Activated T-helper 2 cell treated with anti-CD3 and anti-CD28 coated beads, Interferon-gamma antibody, Interleukin-2, Interleukin-4, amounts not matched to agents 10 μg/mL and 5 μg/mL and 100 μg/mL, durations not matched to agents 14 hours and 24 hours and 36 hours (primary cell): ENCODE results near the gene S1PR4. TPM values are rescaled to one million over a fixed set of nuclear protein-coding genes. Genes with fewer than 3 reads are reported as not detected.
"Not testable (repeated sequence)": the region's sequence is repeated elsewhere in the genome, so short reads cannot be mapped to it uniquely, and the experiment has no call there.

Source experiments
- DNase-seq: peaks from one replicate; pipeline ENCODE4 v3.0.0; 2021; ENCODE audit warnings: low spot score
- H3K27ac Mint-ChIP-seq: one replicate; pipeline ENCODE4 v1.8.0; 2021; ENCODE audit warnings: mixed read lengths
- H3K27me3 Mint-ChIP-seq: one replicate; pipeline ENCODE4 v1.8.0; 2021; ENCODE audit warnings: low read depth, mixed read lengths
- H3K36me3 Mint-ChIP-seq: one replicate; pipeline ENCODE4 v1.8.0; 2021; ENCODE audit warnings: low read depth, mixed read lengths
- H3K4me1 Mint-ChIP-seq: one replicate; pipeline ENCODE4 v1.8.0; 2021; ENCODE audit warnings: low read depth, mixed read lengths
- H3K4me3 Mint-ChIP-seq: one replicate; pipeline ENCODE4 v1.8.0; 2021; ENCODE audit warnings: low read depth, mild to moderate bottlenecking, moderate library complexity, mixed read lengths
- H3K9me3 Mint-ChIP-seq: one replicate; pipeline ENCODE4 v1.8.0; 2021; ENCODE audit warnings: mixed read lengths
- intact Hi-C: fragments of 100-400 bp; cut with micrococcal nuclease; formaldehyde crosslinking; loops from one replicate; pipeline ENCODE4 v1.15.1; 2023
- total RNA-seq: library from RNA; stranded (reverse); gene quantifications from 2 replicates; pipeline ENCODE4 v1.2.3, GENCODE V29; 2022

Gene S1PR4
- total RNA-seq, 1 donor from 2014 or later, result 48.9 TPM

GRCh38 chr19:3196064-3196932 is 17.7 kb downstream of the S1PR4 start:
- Mint-ChIP-seq H3K27ac (no peak overlapping the region), H3K9me3 (no peaks in the 10 kb centered on the region), H3K4me1 (no peaks in the 10 kb centered on the region), H3K27me3 (no peaks in the 10 kb centered on the region), H3K36me3 (peaks cover 12% of the 10 kb centered on the region), H3K4me3 (no peak overlapping the region)
- intact Hi-C loops, result no loop called here
- no peak for DNase-seq

DNA sequence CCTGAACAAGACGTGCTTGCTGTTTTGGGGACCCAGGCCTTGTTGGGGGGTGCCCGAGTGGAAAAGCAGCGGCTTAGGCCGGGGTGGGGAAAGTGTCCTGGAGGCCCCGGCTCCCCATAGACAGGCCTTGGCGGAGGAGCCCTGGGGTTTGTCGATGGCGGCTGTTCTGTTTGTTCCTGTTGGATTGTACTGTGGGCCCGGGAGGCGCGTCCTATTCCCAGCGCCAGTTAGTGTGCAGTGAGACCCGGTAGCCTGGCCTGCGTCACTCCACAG is 18.3 kb downstream of the S1PR4 start:
- no peak overlapping the region for H3K4me3 Mint-ChIP-seq
- H3K9me3 Mint-ChIP-seq, result no peaks in the 10 kb centered on the region
- no peak for DNase-seq
- H3K4me1 Mint-ChIP-seq, result no peaks in the 10 kb centered on the region
- peaks cover 12% of the 10 kb centered on the region for H3K36me3 Mint-ChIP-seq
- intact Hi-C loops, result no loop called here
- H3K27ac Mint-ChIP-seq, result no peak overlapping the region
- H3K27me3 Mint-ChIP-seq, result no peaks in the 10 kb centered on the region

- no peak for DNase-seq
- peaks cover 7% of the 10 kb centered on the region for H3K36me3 Mint-ChIP-seq
- no peak overlapping the region for H3K27ac Mint-ChIP-seq
- H3K27me3 Mint-ChIP-seq, result no peaks in the 10 kb centered on the region
- no peaks in the 10 kb centered on the region for H3K4me1 Mint-ChIP-seq
- no peak overlapping the region for H3K4me3 Mint-ChIP-seq
- no peaks in the 10 kb centered on the region for H3K9me3 Mint-ChIP-seq
- intact Hi-C loops, result no loop called here
These were observed 20.5 kb downstream of the S1PR4 start for GRCh38 chr19:3198901-3199700.

GRCh38 chr19:3201072-3201700 is 22.6 kb downstream of the S1PR4 start:
- no peak overlapping the region for H3K27ac Mint-ChIP-seq

DNA sequence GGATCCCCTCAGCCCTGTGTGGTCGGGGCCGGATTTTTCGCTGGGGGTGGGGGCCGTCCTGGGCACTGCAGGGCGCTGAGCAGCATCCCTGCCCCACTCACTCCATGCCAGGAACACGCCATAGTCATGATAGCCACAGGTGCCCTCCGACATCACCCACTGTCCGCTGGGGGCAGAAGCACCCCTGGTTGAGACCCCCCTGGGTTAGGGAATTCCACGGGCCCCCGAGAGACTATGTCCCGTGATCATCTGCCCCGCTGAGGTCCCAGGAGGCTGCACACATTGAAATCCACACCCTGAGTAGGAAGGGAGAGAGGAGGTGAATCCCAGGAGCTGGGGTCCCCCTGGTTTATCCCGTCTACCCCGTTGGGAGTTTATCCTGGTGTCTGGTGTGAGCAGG is 23.3 kb downstream of the S1PR4 start:
- no peaks in the 10 kb centered on the region for H3K27me3 Mint-ChIP-seq
- intact Hi-C loops, result no loop called here
- H3K36me3 Mint-ChIP-seq, result peaks cover 9% of the 10 kb centered on the region
- H3K27ac Mint-ChIP-seq, result no peak overlapping the region
- DNase-seq, result no peak
- H3K4me1 Mint-ChIP-seq, result no peaks in the 10 kb centered on the region
- no peaks in the 10 kb centered on the region for H3K9me3 Mint-ChIP-seq
- H3K4me3 Mint-ChIP-seq, result no peak overlapping the region

More at GRCh38 chr19:3201072-3201700, 22.6 kb downstream of the S1PR4 start:
- Mint-ChIP-seq H3K9me3 (no peaks in the 10 kb centered on the region), H3K4me1 (no peaks in the 10 kb centered on the region), H3K36me3 (peaks cover 9% of the 10 kb centered on the region), H3K4me3 (no peak overlapping the region), H3K27me3 (no peaks in the 10 kb centered on the region)
- no peak for DNase-seq
- intact Hi-C loops, result no loop called here

DNA sequence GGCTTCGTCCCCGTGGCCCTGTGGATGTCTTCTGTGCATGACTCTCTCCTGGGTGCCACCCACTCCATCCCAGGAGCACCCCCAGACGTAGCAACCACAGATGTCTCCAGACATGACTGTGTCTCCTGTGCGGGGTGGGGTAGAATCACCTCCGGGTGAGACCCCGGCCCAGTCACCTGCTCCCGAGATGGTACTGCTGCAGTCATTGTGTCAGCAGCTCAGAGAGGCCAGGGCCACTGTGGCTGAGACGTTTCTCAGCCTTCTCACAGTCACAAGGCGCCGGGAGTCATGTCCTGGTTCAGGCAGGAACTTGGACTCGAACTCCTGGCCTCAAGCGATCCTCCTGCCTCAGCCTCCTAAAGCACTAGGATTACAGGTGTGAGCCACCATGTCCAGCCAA is 23.8 kb downstream of the S1PR4 start:
- Mint-ChIP-seq H3K9me3 (no peaks in the 10 kb centered on the region), H3K27ac (no peak overlapping the region), H3K4me3 (no peak overlapping the region), H3K36me3 (peaks cover 9% of the 10 kb centered on the region), H3K27me3 (no peaks in the 10 kb centered on the region), H3K4me1 (no peaks in the 10 kb centered on the region)
- no peak for DNase-seq
- intact Hi-C loops, result no loop called here

DNA sequence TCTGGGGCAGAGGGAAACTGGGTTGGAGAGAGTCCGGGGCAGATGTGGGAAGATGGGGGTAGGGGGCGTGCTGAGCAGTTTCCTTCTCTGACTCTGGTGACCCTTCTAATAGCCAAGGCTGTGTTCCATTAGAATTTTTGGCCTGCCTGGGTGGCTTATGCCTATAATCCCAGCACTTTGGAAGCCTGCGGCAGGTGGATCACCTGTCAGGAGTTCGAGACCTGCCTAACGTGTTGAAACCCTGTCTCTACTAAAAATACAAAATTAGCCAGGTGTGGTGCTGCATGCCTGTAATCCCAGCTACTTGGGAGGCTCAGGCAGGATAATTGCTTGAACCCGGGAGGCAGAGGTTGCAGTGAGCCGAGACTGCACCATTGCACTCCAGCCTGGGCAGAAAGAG is 24.3 kb downstream of the S1PR4 start:
- H3K4me1 Mint-ChIP-seq, H3K9me3 Mint-ChIP-seq, H3K4me3 Mint-ChIP-seq, DNase-seq, H3K36me3 Mint-ChIP-seq, H3K27ac Mint-ChIP-seq, intact Hi-C loops, H3K27me3 Mint-ChIP-seq: not testable (repeated sequence)

DNA sequence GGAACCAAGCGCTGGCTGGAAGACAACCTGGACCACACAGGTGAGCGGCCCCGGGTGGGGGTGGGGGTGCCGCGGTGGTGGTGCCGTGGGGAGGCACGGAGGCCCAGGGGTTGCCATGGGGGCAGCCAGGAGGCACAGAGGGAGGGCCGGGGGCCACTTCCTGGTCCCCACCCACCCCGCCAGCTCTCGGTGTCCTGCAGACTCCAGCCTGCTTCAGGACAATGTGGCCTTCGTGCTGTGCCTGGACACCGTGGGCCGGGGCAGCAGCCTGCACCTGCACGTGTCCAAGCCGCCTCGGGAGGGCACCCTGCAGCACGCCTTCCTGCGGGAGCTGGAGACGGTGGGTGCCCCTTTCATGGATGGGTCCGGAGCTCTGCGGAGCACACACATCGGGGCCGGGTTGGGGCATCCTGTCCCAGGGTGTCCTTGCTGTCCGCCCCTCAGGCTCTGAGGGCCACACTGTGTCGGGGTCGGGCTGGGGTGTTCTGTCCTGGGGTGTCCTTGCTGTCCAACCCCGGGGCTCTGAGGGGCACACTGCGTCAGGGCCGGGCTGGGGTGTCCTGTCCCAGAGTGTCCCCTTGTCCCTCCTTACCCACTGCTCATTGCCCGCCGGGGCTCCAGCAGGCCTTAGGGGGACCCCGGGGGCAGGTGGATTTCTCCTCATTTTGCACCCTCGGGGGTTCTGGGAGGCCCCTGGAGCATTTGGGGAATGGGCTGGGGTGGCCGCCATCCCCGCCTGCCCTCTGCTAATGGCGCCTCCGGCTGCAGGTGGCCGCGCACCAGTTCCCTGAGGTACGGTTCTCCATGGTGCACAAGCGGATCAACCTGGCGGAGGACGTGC is 25.5 kb downstream of the S1PR4 start:
- H3K9me3 Mint-ChIP-seq, result no peaks in the 10 kb centered on the region
- H3K4me1 Mint-ChIP-seq, result no peaks in the 10 kb centered on the region
- intact Hi-C loops, result no loop called here
- peaks cover 9% of the 10 kb centered on the region for H3K36me3 Mint-ChIP-seq
- no peak overlapping the region for H3K4me3 Mint-ChIP-seq
- no peak for DNase-seq
- H3K27me3 Mint-ChIP-seq, result no peaks in the 10 kb centered on the region
- H3K27ac Mint-ChIP-seq, result no peak overlapping the region

- H3K4me3 Mint-ChIP-seq, result no peak overlapping the region
- H3K9me3 Mint-ChIP-seq, result no peaks in the 10 kb centered on the region
- no peaks in the 10 kb centered on the region for H3K27me3 Mint-ChIP-seq
- no peak overlapping the region for H3K27ac Mint-ChIP-seq
- DNase-seq, result no peak
- intact Hi-C loops, result no loop called here
- peaks cover 12% of the 10 kb centered on the region for H3K36me3 Mint-ChIP-seq
- H3K4me1 Mint-ChIP-seq, result no peaks in the 10 kb centered on the region
These were observed 26.2 kb downstream of the S1PR4 start for GRCh38 chr19:3204646-3205275.

DNA sequence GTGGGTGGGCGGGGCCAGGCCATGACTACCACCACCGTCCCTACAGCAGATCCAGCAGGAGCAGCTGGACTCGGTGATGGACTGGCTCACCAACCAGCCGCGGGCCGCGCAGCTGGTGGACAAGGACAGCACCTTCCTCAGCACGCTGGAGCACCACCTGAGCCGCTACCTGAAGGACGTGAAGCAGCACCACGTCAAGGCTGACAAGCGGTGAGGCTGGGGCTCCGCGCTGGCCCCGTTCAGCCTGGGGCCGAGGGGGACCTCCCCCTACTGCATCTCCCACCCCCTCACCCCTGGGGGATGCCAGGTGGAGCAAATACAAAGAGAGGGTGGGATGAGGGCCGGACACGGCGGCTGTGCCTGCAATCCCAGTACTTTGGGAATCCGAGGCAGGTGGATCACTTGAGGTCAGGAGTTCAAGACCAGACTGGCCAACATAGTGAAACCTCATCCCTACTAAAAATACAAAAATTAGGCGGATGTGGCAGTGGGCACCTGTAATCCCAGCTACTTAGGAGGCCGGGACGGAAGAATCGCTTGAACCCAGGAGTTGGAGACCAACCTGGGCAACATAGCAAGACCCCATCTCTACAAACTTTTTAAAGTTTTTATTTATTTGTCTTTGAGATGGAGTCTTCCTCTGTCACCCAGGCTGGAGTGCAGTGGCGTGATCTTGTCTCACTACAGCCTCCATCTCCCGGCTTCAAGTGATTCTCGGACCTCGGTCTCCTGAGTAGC is 27.8 kb downstream of the S1PR4 start:
- intact Hi-C loops, result no loop called here
- Mint-ChIP-seq H3K4me3 (no peak overlapping the region), H3K27ac (no peak overlapping the region), H3K27me3 (no peaks in the 10 kb centered on the region), H3K36me3 (peaks cover 12% of the 10 kb centered on the region), H3K4me1 (no peaks in the 10 kb centered on the region), H3K9me3 (no peaks in the 10 kb centered on the region)
- DNase-seq, result no peak

GRCh38 chr19:3207461-3208242 is 29.1 kb downstream of the S1PR4 start:
- no peak overlapping the region for H3K4me3 Mint-ChIP-seq
- no peak for DNase-seq
- no peaks in the 10 kb centered on the region for H3K27me3 Mint-ChIP-seq
- no peaks in the 10 kb centered on the region for H3K9me3 Mint-ChIP-seq
- intact Hi-C loops, result no loop called here
- peaks cover 12% of the 10 kb centered on the region for H3K36me3 Mint-ChIP-seq
- H3K27ac Mint-ChIP-seq, result no peak overlapping the region
- no peaks in the 10 kb centered on the region for H3K4me1 Mint-ChIP-seq
